Measurements from ENCODE around the gene POLE4.

GRCh38 chr2:74922592-74923227 is 35.7 kb upstream of the POLE4 start:
- TF ChIP-seq CTCF (IDR thresholded peaks at IDR 0.05) (no peak), POLR2A (IDR thresholded peaks at IDR 0.05) (no peak)
